ENCODE results near the gene POLR3H.

POLR3H gene

GRCh38 chr22:41511521-41511968 lies 32.7 kb downstream of the POLR3H start:
- FAIRE-seq: no peak
- no peak for TF ChIP-seq POLR2A (IDR thresholded peaks at IDR 0.05; ENCODE audit: low read depth, low read length)
- no peak for TF ChIP-seq POU2F2 (IDR thresholded peaks at IDR 0.05; ENCODE audit: low read depth, low read length)
- TF ChIP-seq SPI1 (IDR thresholded peaks at IDR 0.05; ENCODE audit: low read depth, low read length): no peak
- TF ChIP-seq TAF1 (IDR thresholded peaks at IDR 0.05; ENCODE audit: low read depth, low read length): no peak
- no peak for TF ChIP-seq POLR2AphosphoS5 (IDR thresholded peaks at IDR 0.05; ENCODE audit: low read depth, low read length)
- TF ChIP-seq PAX5 (IDR thresholded peaks at IDR 0.05; ENCODE audit: insufficient read depth, low read length, severe bottlenecking): no peak

GRCh38 chr22:41508770-41509170 lies 35.5 kb downstream of the POLR3H start:
- FAIRE-seq (no peak), DNase-seq (ENCODE audit: insufficient read length, low spot score) (no peak)
- TF ChIP-seq TAF1 (IDR thresholded peaks at IDR 0.05; ENCODE audit: low read depth, low read length) (no peak), POLR2A (IDR thresholded peaks at IDR 0.05; ENCODE audit: low read depth, low read length) (no peak), PAX5 (IDR thresholded peaks at IDR 0.05; ENCODE audit: insufficient read depth, low read length, severe bottlenecking) (no peak), POLR2AphosphoS5 (IDR thresholded peaks at IDR 0.05; ENCODE audit: low read depth, low read length) (no peak)

More at GRCh38 chr22:41511521-41511968, 32.7 kb downstream of the POLR3H start:
- DNase-seq (ENCODE audit: insufficient read length, low spot score): no peak

GRCh38 chr22:41507330-41508063 lies 36.8 kb downstream of the POLR3H start:
- FAIRE-seq: no peak
- DNase-seq (ENCODE audit: insufficient read length, low spot score): no peak

GRCh38 chr22:41505511-41506220 lies 38.6 kb downstream of the POLR3H start:
- DNase-seq (ENCODE audit: insufficient read length, low spot score) (no peak), FAIRE-seq (no peak)
- TF ChIP-seq SPI1 (IDR thresholded peaks at IDR 0.05; ENCODE audit: low read depth, low read length) (no peak), TAF1 (IDR thresholded peaks at IDR 0.05; ENCODE audit: low read depth, low read length) (no peak)

More at GRCh38 chr22:41507330-41508063, 36.8 kb downstream of the POLR3H start:
- TF ChIP-seq SPI1 (IDR thresholded peaks at IDR 0.05; ENCODE audit: low read depth, low read length): no peak
- TF ChIP-seq PAX5 (IDR thresholded peaks at IDR 0.05; ENCODE audit: insufficient read depth, low read length, severe bottlenecking): no peak
- no peak for TF ChIP-seq POLR2A (IDR thresholded peaks at IDR 0.05; ENCODE audit: low read depth, low read length)
- TF ChIP-seq TAF1 (IDR thresholded peaks at IDR 0.05; ENCODE audit: low read depth, low read length): no peak
- no peak for TF ChIP-seq POLR2AphosphoS5 (IDR thresholded peaks at IDR 0.05; ENCODE audit: low read depth, low read length)
- no peak for TF ChIP-seq POU2F2 (IDR thresholded peaks at IDR 0.05; ENCODE audit: low read depth, low read length)

GRCh38 chr22:41504816-41505215 lies 39.5 kb downstream of the POLR3H start:
- DNase-seq (ENCODE audit: insufficient read length, low spot score) (no peak), FAIRE-seq (peak; percentile 45)
- no peak for TF ChIP-seq POLR2AphosphoS5 (IDR thresholded peaks at IDR 0.05; ENCODE audit: low read depth, low read length)

- no peak for TF ChIP-seq POLR2AphosphoS5 (IDR thresholded peaks at IDR 0.05; ENCODE audit: low read depth, low read length)
- TF ChIP-seq PAX5 (IDR thresholded peaks at IDR 0.05; ENCODE audit: insufficient read depth, low read length, severe bottlenecking): no peak
- no peak for TF ChIP-seq TAF1 (IDR thresholded peaks at IDR 0.05; ENCODE audit: low read depth, low read length)
- TF ChIP-seq SPI1 (IDR thresholded peaks at IDR 0.05; ENCODE audit: low read depth, low read length): no peak
- TF ChIP-seq POU2F2 (IDR thresholded peaks at IDR 0.05; ENCODE audit: low read depth, low read length): no peak
- no peak for TF ChIP-seq POLR2A (IDR thresholded peaks at IDR 0.05; ENCODE audit: low read depth, low read length)
- no peak for DNase-seq (ENCODE audit: insufficient read length, low spot score)
- FAIRE-seq: peak; percentile 26
Measured at GRCh38 chr22:41504397-41504796, 39.9 kb downstream of the POLR3H start.

GRCh38 chr22:41501209-41501608 lies 43.1 kb downstream of the POLR3H start:
- FAIRE-seq (peak; percentile 81), DNase-seq (ENCODE audit: insufficient read length, low spot score) (no peak)
- TF ChIP-seq POU2F2 (IDR thresholded peaks at IDR 0.05; ENCODE audit: low read depth, low read length) (no peak), POLR2AphosphoS5 (IDR thresholded peaks at IDR 0.05; ENCODE audit: low read depth, low read length) (no peak), SPI1 (IDR thresholded peaks at IDR 0.05; ENCODE audit: low read depth, low read length) (no peak), TAF1 (IDR thresholded peaks at IDR 0.05; ENCODE audit: low read depth, low read length) (no peak), PAX5 (IDR thresholded peaks at IDR 0.05; ENCODE audit: insufficient read depth, low read length, severe bottlenecking) (no peak), POLR2A (IDR thresholded peaks at IDR 0.05; ENCODE audit: low read depth, low read length) (no peak)

GRCh38 chr22:41500303-41500702 lies 44.0 kb downstream of the POLR3H start:
- no peak for DNase-seq (ENCODE audit: insufficient read length, low spot score)
- FAIRE-seq: no peak
- no peak for TF ChIP-seq SPI1 (IDR thresholded peaks at IDR 0.05; ENCODE audit: low read depth, low read length)
- no peak for TF ChIP-seq TAF1 (IDR thresholded peaks at IDR 0.05; ENCODE audit: low read depth, low read length)
- TF ChIP-seq PAX5 (IDR thresholded peaks at IDR 0.05; ENCODE audit: insufficient read depth, low read length, severe bottlenecking): no peak
- TF ChIP-seq POU2F2 (IDR thresholded peaks at IDR 0.05; ENCODE audit: low read depth, low read length): no peak
- TF ChIP-seq POLR2AphosphoS5 (IDR thresholded peaks at IDR 0.05; ENCODE audit: low read depth, low read length): no peak
- no peak for TF ChIP-seq POLR2A (IDR thresholded peaks at IDR 0.05; ENCODE audit: low read depth, low read length)

- FAIRE-seq: no peak
- no peak for DNase-seq (ENCODE audit: insufficient read length, low spot score)
- no peak for TF ChIP-seq POLR2A (IDR thresholded peaks at IDR 0.05; ENCODE audit: low read depth, low read length)
- TF ChIP-seq PAX5 (IDR thresholded peaks at IDR 0.05; ENCODE audit: insufficient read depth, low read length, severe bottlenecking): no peak
- no peak for TF ChIP-seq SPI1 (IDR thresholded peaks at IDR 0.05; ENCODE audit: low read depth, low read length)
- no peak for TF ChIP-seq TAF1 (IDR thresholded peaks at IDR 0.05; ENCODE audit: low read depth, low read length)
- no peak for TF ChIP-seq POLR2AphosphoS5 (IDR thresholded peaks at IDR 0.05; ENCODE audit: low read depth, low read length)
- no peak for TF ChIP-seq POU2F2 (IDR thresholded peaks at IDR 0.05; ENCODE audit: low read depth, low read length)
Measured at GRCh38 chr22:41499624-41500280, 44.5 kb downstream of the POLR3H start.

Measured in GM12891 (cell line).